ENCODE measurements around the gene IQCM.
"Not testable (repeated sequence)": the region's sequence is repeated elsewhere in the genome, so short reads cannot be mapped to it uniquely, and the experiment has no call there.

The IQCM gene

GRCh38 chr4:149553959-149554520 lies 261.6 kb downstream of the IQCM start:
- no peak for DNase-seq

DNA sequence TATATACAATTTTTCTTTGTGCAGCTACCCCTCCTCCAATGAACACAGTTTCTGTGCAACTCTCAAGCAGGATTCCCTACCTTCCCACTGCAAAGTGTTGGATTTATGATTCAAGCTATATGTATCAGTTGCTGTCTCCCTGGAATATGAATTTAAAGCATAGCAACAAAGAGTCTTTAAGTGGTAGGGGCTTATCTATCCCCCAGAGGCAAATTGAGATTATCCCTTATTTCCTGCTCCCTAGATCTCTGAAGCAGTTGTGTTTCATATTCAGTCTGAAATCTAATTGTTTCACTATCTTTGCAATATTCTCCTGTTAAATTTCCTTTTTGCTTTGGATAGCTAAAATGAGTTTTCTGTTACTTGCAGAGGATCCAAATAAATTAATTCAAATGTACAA lies 263.0 kb downstream of the IQCM start:
- no peak for DNase-seq

- DNase-seq = no peak
Observed at GRCh38 chr4:149549911-149550310, 265.7 kb downstream of the IQCM start.

DNA sequence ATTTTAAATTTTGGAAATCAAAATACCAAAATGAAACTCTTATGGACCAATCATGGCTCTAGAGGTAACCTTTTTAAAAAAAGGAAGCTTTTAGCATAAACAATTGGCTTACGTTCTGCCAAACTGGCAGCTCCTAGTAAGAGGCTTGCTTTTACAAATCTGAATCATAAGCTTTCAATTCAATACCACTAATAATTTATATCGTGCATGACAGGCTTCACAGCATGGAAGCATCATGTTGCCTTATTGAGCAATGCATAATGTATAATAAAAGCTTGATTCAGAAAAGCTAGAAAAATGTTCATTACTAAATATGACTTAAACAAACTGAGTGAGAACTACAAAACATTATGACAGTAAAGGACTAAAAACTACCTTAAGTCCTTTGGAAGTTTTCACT lies 280.9 kb downstream of the IQCM start:
- DNase-seq = no peak

GRCh38 chr4:149531861-149532260 lies 283.8 kb downstream of the IQCM start:
- no peak for DNase-seq

DNA sequence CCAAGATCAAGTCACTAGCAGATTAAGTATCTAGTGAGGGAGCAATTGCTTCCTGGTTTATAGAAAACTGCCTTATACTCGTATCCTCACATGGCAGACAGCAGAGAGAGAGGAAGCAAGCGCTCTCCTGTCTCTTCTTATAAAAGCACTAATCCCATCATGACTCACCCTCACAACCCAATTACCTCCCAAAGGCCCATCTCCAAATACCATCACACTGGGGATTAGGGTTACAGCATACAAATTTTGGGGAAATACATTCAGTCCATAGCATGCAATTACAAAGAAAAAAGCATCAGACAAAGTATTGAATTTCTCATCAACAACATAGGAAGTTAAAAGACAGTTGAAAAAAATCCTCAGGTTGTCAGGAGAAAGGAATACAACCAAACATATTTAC lies 292.6 kb downstream of the IQCM start:
- no peak for DNase-seq

DNA sequence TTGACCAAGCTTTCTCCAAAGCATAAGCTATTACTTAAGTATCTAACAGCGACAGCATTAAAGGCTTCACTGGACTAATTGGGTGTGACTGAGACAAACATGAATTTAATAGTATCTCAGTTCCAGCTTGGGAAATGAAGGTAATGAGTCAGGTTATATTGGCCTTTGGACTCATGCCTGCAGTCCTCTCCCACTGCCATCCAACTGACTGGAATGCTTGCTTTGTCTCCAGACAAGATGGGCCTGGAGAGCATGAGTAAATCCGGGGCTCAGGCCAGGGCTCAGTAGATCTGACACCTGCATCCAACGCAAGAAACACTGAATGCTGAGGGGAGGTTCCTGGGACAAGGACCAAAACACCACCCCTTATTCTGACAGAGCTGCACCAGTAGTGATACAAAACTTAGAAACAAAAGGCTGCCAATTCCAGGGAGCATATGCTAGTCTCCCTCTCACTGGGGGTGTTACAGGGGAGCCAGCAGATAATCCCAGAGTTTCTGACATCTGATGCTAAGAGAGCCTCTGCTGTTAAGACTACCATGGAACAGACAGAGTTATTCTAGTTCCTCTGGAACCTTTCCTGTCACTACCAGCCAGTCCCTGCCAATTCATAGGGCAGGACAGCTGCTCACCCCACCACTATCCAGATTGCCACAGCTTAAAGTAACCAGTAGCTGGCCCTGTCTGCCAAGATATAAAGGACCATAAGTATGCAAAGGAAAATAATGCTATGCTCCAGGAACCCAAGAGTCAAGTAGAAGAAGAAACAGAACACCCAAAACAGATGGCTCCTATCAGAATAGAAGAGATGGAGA lies 293.8 kb downstream of the IQCM start:
- no peak for DNase-seq

GRCh38 chr4:149518471-149518870 lies 297.2 kb downstream of the IQCM start:
- no peak for DNase-seq

- no peak for DNase-seq
Observed at GRCh38 chr4:149513081-149513480, 302.6 kb downstream of the IQCM start.

DNA sequence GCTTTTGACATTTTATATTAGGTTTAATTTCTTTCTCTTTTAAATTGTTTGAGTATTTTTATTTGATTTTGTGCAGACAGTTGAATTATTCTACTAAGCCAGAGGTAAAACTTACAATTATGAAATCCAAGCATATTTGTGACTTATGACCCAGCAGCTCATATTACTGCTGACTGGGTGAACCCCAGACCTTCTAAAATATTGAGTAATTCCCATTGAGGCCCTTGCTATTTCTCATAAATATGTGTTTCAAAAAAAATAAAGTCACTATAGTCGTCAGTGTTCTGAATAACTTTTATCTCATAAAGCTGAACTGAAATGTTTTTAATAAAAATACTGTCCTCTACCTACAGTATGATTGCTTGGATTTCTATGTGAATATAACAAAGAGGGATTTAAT lies 303.1 kb downstream of the IQCM start:
- DNase-seq = no peak

GRCh38 chr4:149511558-149512298 lies 303.9 kb downstream of the IQCM start:
- DNase-seq = no peak

GRCh38 chr4:149507309-149507708 lies 308.3 kb downstream of the IQCM start:
- DNase-seq = not testable (repeated sequence)

- DNase-seq = no peak
Observed at GRCh38 chr4:149500806-149501205, 314.8 kb downstream of the IQCM start.

- no peak for DNase-seq
Observed at GRCh38 chr4:149499726-149500125, 315.9 kb downstream of the IQCM start.

- no peak for DNase-seq
Observed at GRCh38 chr4:149498246-149498645, 317.4 kb downstream of the IQCM start.

DNA sequence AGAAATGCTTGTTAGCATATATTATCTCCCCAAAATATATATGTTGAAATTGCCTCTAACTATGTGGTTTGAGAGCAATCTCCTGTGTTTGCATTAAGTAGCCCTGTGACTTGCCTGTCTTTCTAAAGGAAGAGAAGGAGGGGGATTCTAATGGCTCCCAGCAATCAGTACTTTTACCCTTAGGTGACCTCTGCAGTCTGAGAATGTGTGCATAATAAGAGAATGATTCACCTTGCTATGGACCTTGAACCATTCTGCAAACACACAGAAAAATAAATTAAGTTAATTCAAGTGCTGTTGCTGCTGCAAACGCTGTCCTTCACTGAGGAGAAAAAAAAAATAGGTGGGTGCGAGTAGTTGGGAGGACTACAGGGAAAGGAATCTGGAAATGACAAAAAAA lies 322.2 kb downstream of the IQCM start:
- no peak for DNase-seq

GRCh38 chr4:149489321-149489720 lies 326.3 kb downstream of the IQCM start:
- DNase-seq = no peak

DNA sequence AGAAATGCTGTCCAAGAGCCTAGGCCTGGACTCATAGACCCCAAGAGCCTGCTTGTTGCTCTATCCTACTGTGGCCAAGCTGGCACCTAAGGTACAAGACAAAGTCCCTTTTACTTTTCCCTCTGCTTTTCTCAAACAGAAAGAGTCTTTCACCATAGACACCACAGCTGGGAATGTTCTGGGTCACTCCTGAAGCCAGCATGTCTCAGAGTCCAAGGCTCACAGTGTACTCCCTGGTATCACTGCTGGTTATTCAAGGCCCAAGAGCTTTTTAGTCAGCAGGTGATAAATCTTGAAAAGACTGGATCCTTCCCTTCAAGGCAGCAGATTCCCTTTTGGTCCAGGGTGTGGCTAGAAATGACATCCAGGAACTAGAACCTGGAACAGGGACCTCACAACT lies 328.8 kb downstream of the IQCM start:
- DNase-seq = no peak

DNA sequence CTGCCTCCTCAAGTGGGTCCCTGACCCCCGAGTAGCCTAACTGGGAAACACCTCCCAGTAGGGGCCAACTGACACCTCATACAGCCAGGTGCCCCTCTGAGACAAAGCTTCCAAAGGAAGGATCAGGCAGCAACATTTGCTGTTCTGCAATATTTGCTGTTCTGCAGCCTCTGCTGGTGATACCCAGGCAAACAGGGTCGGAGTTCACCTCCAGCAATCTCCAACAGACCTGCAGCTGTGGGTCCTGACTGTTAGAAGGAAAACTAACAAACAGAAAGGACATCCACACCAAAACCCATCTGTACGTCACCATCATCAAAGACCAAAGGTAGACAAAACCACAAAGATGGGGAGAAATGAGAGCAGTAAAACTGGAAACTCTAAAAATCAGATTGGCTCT lies 347.0 kb downstream of the IQCM start:
- DNase-seq = not testable (repeated sequence)

- no peak for DNase-seq
Observed at GRCh38 chr4:149466446-149466845, 349.2 kb downstream of the IQCM start.

GRCh38 chr4:149465955-149466354 lies 349.7 kb downstream of the IQCM start:
- DNase-seq = no peak

- DNase-seq = no peak
Observed at GRCh38 chr4:149443537-149443936, 372.1 kb downstream of the IQCM start.

- DNase-seq = no peak
Observed at GRCh38 chr4:149441338-149441737, 374.3 kb downstream of the IQCM start.

DNA sequence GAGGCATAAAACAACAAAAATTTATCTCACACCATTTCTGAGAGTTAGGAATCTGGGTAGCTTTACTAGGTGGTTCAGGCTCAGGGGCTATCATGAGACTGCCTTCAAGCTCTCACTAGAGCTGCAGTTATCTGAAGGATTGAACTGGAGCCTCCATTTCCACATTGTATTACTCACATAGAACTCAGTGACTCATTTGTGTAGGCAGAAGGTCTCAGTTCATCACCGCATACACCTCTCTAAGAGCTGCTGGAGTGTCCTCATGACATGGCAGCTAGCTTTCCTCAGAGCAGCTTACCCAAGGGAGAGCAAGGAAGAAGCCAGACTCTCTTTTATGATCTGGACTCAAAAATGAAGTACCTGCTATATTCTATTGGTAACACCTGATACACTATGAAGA lies 389.2 kb downstream of the IQCM start:
- DNase-seq = no peak
